Stimulated activated CD8-positive, alpha-beta memory T cell treated with anti-CD3 and anti-CD28 coated beads, Interleukin-2, amount 100 ng/mL, for 1 hour (primary cell): ENCODE results near the gene MAP7D1.
"Not testable (repeated sequence)": the region's sequence is repeated elsewhere in the genome, so short reads cannot be mapped to it uniquely, and the experiment has no call there.

Experiments
- DNase-seq, 2 donors: peaks; one replicate each; pipeline ENCODE4 v3.0.0-alpha.2; 2020; ENCODE audit warnings: low read depth in 2 of 2

MAP7D1 gene

DNA sequence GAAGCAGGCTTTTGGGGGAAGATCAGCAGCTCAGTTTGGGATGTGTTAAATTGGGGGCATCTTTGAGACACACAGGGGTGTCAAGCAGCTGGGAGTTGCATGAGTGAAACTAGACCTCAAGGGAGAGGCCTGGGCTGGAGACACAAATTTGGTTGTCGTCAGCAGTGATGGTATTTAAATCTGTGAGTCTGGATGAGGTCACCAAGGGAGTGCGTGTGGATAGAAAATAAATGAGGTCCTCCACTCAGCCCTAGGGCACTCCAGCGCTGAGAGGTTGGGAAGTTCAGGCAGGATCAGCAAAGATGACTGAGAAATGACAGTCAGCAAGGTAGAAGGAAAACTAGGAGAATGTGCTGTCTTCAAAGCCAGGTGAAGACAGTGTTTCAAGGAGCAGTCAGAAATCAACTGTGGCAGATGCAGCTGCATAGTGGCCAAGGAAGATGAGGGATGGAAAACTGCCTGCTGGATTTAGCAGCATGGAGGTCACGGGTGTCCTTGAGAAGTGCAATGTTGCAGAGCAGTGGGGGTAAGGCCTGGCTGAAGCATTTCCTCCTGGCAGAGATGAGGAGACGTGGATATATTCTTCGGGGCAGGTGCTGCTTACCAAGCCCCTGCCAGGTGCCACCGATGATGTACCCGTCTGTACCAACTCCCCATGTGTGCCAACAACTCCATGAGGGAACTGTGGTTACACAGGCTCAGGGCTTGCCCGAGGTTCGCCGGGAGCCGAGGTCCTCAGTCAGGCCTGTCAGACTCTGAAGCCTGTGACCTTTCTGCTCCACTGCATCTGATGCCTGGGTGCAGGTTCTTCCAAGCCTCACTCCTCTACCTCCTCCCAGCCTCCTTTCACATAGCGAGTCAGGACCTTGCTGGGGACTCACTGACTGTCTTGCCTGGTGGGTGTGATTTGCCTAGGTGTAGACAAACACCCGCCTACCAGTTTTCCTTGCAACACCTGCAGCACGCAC, 11.3 kb downstream of the MAP7D1 start:
- DNase-seq: no peak

DNA sequence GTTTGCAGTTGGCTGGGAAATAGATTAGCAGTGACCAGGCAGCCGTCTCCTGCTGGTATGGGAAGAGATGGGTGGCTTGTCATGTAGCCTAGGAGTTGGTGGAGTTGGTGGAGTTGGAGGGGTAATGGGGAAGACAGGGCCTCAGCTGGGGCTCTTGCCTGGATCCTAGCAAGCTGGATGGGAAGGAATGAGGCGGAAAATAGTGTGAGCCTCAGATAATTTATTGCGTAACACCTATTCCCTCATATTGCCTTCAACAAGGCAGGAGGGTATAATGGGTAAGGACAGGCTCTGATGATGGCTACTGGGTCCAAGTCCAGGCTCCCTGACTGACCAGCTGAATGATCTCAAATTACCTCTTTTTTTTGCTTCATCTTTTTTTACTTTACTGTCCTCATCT, 12.6 kb downstream of the MAP7D1 start:
- no peak for DNase-seq

DNA sequence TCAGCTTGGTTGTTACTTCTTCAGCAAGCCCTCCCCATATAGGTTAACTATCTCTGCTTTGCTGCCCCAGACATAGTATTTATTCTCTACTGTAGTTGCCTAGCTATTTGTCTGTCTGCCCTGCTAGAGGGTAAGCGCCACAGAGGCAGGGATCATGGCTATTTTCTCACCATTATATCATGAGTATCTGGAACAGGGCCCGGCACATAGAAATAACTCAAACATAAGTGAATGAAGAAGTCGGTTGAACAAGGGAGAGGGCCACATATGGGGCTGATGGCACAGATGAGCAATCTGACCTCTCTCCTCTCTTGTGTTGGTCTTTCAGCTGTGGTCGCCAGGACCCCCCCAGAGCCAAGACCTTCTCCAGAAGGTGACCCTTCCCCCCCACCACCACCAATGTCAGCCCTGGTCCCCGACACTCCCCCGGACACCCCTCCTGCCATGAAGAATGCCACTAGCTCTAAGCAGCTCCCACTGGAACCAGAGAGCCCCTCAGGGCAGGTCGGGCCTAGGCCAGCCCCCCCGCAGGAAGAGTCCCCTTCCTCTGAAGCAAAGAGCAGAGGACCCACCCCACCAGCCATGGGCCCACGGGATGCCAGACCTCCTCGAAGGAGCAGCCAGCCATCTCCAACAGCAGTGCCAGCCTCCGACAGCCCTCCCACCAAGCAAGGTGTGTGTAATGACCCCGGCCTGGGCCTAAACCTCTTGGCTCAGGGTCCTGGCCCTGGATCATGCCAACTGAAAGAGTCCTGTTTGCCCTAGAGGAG, 14.9 kb downstream of the MAP7D1 start:
- no peak for DNase-seq

DNA sequence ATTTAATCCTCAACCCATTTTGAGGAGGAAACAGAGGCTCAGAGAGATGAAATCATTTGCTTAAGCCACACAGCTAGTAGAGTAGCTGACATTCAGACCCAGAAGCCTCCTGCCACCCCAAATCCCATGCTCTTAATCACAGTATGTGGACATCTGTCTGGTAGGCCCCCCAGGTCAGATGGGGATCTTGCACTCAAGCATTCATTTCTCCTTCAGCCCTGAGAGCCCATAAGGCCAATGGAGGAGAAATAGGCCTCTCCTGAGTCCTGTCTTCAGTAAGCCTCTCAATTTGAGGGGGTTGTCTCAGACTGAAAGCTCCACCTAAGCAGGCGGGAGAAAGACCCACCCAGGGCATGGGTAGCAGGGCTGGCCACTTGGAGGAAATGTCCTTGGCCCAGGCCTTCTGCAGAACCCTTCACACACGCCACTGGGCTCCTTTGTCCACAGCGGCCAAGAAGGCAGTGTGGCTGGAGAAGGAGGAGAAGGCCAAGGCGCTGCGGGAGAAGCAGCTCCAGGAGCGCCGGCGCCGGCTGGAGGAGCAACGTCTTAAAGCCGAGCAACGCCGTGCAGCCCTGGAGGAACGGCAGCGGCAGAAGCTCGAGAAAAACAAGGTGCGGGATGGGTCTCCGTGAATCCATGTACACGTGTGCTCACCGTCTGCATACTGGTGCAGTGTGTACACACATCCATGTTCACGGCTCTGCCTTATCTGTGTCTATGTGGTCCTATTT, 16.2 kb downstream of the MAP7D1 start:
- DNase-seq: no peak

DNA sequence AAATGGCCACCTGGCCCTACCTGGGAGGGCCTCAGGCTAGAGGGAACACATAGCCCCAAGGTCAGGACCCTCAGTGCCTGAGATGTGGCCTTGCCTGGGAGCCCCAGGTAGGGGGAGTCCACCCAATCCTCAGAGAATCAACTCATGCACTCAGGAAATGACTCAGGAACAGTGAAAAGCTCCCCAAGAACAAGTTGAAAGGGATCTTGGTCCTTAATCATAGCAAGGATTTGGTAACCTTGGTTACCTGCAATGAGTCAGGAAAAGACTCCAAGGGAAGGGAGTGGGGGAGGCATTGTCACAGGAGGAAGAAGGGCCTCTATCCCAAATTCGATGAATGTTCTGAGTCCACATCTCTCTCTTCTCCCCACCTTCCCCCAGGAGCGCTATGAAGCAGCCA, 17.0 kb downstream of the MAP7D1 start:
- no peak for DNase-seq

DNA sequence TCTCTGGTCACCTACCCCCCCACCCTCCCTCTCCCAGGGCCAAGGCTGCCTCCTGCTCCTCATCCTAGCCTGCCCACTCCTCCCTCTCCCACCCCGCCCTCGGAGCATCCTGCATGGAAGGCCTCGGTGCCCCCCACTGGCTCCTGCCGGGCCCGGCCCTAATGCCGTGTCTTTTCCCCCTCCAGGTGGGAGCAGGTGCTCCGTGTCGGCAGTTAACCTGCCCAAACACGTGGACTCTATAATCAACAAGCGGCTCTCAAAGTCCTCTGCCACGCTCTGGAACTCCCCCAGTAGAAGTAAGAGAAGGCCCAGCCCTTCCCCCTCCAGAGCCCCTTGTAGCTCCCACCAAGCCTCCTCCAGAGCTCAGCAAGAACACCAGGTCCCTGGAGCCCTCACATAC, 18.8 kb downstream of the MAP7D1 start:
- no peak for DNase-seq

DNA sequence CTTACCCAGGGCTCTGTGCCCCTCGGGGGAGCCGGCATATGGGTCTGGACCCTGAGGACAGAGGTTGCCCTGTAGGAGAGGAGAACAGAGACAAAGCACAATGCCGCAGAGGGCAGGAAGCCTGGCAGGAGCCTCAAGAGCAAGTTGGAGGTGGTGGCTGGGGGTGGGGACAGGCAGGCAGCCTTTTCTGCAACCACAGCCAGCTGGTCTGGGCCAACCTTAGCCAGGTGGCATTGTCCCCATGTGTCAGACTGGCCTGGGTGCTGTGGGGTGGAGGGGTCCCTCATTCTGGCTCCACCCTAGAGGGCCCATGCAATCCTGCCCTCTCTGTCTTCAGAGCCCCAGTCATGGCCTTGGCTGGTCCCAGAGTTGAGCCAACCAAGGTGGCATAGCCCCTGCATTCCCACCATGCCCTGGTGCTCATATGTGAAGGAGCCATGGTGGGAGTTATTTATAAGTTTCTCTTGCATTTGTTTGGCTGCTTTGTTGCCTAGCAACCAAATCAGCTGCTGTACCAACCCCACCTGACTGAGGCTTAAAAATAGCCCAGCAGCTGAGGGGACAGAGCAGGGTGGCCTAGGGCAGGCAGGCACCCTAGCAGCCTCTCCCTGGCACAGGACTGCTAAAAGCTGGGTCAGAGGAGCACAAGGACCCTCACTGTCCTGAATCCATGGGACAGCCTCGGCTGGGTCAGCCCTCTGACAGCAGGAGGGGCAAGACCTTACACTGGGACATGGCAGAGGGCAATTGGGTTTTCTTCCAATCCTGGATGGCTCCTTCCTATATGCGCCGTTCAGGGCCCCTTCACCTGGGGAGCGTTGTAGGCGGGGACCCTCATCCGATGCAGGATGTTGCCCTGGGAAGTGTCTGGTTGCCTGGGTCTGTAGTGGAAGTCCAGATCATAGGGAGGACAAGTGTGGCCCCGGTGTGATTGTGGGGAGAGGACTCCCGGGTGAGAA, 19.5 kb downstream of the MAP7D1 start:
- DNase-seq: no peak

DNA sequence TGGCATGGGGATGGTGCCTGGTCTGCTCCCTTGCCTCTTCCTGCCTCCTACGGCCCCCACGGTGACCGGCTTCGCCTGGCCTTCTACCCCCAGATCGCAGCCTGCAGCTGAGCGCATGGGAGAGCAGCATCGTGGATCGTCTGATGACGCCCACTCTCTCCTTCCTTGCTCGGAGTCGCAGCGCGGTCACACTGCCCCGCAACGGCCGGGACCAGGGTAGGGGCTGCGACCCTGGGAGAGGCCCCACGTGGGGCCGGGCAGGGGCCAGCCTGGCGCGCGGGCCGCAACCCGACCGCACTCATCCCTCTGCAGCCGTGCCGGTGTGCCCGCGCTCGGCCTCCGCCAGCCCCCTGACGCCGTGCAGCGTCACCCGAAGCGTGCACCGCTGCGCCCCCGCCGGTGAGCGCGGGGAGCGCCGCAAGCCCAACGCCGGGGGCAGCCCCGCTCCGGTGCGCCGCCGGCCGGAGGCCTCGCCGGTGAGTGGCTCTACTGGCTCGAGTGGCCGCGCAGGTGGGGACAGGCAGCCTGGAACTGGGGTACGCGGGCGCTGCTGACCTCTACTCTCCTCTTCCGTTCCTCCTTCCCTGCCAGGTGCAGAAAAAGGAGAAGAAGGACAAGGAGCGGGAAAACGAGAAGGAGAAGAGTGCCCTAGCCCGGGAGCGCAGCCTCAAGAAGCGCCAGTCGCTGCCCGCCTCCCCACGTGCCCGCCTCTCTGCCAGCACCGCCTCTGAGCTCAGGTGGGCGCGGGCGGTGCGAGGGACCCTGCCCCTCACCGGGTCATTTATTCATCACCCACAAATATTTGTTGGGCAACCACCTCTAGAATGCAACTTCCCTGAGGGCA, 20.4 kb downstream of the MAP7D1 start:
- no peak for DNase-seq

DNA sequence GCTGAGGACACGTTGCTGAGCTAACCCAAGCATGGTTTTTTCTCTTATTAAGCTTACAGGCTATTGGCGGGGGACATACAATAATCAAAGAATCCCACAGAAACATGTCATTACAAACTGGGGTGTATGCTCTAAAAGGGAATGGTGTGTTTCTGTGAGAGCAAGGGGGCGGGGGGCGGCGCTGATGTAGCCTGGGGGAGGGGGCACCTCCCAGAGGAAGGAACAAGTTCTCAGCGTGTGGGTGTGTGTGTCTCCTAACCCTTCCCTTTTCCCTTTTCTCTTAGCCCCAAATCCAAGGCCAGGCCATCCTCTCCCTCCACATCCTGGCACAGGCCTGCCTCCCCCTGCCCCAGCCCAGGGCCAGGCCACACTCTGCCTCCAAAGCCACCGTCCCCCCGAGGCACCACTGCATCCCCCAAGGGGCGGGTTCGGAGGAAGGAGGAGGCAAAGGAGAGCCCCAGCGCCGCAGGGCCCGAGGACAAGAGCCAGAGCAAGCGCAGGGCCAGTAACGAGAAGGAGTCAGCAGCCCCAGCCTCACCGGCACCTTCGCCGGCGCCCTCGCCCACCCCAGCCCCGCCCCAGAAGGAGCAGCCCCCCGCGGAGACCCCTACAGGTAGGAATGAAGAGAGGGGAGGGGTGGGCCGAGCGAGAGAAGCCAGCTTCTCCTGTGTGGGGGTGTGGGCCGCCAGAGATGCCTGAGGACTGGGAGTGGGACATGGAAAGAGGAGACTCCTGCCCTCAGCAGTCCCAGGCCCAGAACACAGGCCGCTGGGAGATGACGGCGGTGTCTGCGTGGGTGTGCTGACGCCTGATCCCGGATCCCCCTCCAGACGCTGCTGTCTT, 21.9 kb downstream of the MAP7D1 start:
- no peak for DNase-seq

DNA sequence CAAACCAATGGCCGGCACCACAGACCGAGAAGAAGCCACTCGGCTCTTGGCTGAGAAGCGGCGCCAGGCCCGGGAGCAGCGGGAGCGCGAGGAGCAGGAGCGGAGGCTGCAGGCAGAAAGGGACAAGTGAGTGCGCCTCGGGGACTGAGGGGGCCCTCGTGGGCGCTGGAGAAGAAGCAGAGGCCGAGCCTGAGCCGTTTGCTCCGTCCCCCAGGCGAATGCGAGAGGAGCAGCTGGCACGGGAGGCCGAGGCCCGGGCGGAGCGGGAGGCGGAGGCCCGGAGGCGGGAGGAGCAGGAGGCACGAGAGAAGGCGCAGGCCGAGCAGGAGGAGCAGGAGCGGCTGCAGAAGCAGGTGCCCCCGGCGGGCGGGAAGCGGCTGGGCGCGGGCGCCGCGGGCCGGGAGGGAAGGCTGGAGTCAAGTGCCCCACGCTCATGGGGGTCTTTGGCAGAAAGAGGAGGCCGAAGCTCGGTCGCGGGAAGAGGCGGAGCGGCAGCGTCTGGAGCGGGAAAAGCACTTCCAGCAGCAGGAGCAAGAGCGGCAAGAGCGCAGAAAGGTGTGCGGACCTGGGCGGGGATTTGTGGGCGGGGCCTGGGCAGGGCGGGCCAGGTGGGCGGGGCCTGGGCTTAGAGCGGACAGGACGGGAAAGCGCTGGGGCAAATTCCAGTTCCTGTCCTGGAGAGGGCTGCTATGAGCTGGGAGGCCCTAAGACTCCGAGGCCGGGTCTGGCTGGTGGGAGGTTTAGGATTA, 22.7 kb downstream of the MAP7D1 start:
- no peak for DNase-seq

DNA sequence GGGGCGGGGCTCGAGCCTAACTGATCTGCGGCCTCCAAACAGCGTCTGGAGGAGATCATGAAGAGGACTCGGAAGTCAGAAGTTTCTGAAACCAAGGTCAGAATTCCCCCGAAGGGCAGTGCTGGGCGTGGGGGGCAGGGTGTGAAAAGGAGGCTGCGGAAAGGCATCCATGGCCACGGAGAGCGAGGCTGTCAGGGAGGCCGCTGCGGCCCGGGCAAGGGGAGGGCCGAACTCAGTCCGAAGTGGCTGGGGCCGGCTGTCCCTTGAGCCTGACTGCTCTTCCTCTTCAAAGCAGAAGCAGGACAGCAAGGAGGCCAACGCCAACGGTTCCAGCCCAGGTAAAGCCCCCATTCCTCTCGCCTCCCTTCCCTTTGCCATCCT, 23.2 kb downstream of the MAP7D1 start:
- no peak for DNase-seq

DNA sequence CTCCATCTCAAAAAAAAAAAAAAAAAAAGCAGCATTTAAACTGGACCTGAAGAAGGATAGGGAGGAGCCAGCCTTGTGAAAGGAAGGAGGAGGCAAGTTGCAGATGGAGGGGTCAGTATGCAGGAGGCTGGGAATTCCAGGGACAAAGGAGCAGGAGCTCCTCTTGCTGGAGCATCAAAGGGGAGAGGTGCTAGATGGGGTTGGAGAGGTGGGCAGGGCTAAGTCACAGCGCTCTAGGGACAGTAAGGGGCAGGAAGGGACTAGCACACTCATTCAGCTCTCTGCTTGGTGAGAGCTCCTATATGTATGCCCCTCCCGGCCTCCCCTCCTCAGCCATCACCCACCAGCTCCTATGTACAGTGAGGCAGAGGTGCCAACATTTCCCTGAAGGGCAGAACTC, 26.8 kb downstream of the MAP7D1 start:
- DNase-seq: no peak

DNA sequence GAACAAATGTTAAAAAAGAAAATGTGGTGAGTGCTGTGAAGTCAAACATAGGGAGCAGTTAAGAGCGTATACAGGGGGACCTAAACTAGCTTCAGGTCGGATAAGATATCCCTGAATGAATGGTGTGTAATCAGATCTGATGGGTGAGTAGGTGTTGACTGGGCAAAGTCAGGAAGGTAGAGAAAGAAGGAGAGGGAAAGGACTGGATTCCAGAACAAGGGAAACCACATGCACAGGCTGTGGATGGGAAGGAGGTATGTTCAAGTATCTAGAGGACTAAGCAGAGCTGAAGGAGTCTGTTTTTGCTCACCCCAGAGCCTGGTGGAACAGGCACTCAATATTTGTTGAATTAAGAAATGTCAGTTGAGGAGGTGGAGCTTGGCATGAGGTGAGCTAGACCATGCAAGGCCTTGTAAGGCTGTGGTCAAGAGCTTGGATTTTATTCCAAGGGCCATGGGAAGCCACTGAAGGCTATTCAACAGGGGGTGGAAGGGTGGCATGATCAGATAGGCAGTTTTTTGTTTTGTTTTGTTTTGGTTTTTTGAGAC, 27.4 kb downstream of the MAP7D1 start:
- no peak for DNase-seq

DNA sequence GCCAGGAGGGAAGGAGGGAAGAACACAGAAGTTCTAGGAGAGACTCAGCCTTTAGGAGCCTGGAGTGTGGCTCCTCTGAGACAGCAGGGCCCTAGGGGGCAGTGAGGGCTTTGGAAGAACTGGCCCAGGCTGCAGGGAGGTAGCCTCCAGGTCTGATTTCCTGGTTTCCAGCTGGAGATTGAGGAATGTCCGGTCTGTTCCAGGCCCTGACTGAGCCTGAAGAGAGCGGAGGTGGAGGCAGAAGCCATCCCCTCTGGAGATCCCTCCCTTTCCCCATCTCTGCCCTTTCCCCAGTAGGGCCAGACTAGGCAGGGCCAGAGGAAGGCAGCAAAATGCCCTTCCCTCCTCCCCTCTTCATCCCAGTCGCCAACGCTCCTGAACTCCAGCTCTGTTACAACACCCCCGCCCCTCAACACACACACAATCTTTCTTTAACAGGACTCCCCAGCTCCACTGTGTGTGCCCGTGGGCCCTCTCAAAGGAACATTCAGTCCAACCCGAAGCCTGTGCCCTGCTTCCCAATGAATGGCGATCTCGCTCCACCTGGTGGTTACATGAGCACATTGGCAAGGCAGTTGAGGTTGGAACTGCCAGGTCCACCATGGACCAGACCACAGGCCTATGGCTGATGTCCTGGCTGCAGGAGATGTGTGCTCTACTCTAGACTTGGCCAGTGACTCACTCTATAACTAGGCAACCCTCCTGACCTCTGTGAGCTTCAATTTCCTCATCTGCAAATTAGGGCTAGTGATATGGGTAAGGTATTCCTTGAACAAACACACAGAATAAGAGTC, 32.0 kb downstream of the MAP7D1 start:
- DNase-seq: peak; percentile 59 to 61

DNA sequence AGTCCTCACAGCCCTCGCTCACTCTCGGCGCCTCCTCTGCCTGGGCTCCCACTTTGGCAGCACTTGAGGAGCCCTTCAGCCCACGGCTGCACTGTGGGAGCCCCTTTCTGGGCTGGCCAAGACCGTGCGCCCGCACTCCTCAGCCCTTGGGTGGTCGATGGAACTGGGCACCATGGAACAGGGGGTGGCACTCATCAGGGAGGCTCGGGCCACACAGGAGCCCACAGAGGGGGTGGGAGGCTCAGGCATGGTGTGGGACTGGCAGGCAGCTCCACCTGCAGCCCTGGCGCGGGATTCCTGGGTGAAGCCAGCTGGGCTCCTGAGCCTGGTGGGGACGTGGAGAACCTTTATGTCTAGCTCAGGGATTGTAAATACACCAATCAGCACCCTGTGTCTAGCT, 40.8 kb downstream of the MAP7D1 start:
- DNase-seq: not testable (repeated sequence)

DNA sequence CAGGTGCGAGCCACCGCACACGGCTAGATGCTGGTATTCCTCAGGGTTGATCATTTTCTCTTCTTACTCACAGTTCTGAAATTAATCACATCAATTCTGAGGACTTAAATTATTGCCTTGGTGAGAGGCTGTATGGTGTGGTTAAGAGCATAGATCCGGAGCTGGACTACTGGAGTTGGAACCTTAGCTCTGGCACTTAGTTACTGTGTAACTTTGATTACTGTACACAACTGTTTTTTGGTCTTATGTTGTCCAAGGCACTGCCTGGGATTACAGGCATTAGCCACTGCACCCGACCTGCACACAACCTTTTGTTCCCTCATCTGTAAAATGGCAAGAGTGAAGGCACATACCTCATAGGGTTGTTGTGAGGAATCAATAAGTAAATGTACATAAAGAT, 42.7 kb downstream of the MAP7D1 start:
- DNase-seq: no peak

DNA sequence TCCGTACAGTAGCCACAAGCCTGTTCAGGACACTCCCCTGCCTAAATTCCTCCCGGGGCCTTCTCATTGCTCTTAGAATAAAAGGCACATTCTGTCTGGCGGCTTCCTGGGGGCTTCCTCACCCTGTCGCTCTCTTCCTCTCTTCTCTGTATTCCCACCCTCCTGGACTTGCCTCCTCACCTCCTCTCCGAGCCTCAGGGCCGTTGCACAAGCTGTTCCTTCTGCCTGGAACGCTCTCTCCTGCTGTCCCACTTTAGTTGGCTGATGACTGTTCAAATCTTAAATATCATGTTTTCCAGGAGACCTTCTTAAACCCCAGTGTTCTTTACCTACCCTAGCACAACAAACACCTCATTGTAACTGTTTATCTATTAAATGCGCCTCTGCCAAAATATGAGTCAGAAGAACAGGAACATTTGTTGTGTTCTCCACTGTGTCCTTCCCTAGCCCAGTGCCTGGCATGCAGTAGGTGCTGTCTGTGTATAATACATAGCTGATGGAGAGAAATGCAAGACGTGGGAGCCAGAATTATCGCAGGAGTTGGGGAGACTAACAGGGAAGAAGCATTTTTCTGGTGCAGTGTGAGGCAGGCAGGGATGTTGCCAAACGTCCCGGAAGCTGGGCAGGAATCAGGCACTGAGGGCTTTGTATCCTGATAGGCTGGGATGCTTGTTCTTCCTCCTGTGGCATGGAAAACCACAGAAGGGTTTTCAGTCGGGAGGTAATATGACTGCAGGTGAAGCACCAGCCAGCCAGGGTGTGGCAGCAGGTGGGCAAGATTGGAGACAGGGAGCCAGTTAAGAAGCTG, 44.2 kb downstream of the MAP7D1 start:
- DNase-seq: no peak
